BE2C (cell line): ENCODE measurements around the gene TBC1D16. TPM values are rescaled to one million over a fixed set of nuclear protein-coding genes. Genes with fewer than 3 reads are reported as not detected.

Experiments used
- DNase-seq: peaks from one replicate; pipeline ENCODE4 v3.0.0-alpha.2; 2020
- H3K27me3 ChIP-seq: fragments of 250-450 bp; sonication (Bioruptor Pico); 2 replicates; pipeline ENCODE4 v1.5.1; 2020; ENCODE audit warnings: mild to moderate bottlenecking
- H3K36me3 ChIP-seq: fragments of 250-450 bp; sonication (Bioruptor Pico); 2 replicates; pipeline ENCODE4 v1.5.1; 2020; ENCODE audit warnings: mild to moderate bottlenecking
- H3K4me1 ChIP-seq: fragments of 250-450 bp; sonication (Bioruptor Pico); 2 replicates; pipeline ENCODE4 v1.5.1; 2020
- H3K4me3 ChIP-seq: 2 replicates; pipeline ENCODE4 v1.5.1; 2011; ENCODE audit warnings: low read depth, low read length
- H3K9me3 ChIP-seq: fragments of 250-450 bp; sonication (Bioruptor Pico); 2 replicates; pipeline ENCODE4 v1.5.1; 2020
- CTCF ChIP-seq: IDR thresholded peaks from 2 replicates; pipeline ENCODE4 v1.5.1; 2012; ENCODE audit warnings: mild to moderate bottlenecking, low read depth, low read length
- polyA plus RNA-seq: library from polyadenylated mRNA; unstranded; fragments of >200 nt; gene quantifications from one replicate; pipeline ENCODE4 v1.2.1, GENCODE V29; 2012; ENCODE audit warnings: low read depth, missing spikeins; ENCODE audit not compliant: insufficient read length, insufficient read depth

The TBC1D16 gene
- 6.8 TPM for polyA plus RNA-seq

- H3K9me3 ChIP-seq, result no peaks in the 10 kb centered on the region
- H3K27me3 ChIP-seq, result no peaks in the 10 kb centered on the region
These were observed at the start of gene TBC1D16 for GRCh38 chr17:80035687-80035936. TBC1D16 (minus strand) TSS chr17:80035872; CDS start chr17:80013547, 22,325 bp downstream.

GRCh38 chr17:80084773-80085172 lies 49.1 kb upstream of the TBC1D16 start:
- H3K9me3 ChIP-seq, result no peaks in the 10 kb centered on the region
- peaks cover 3% of the 10 kb centered on the region; the same call in 1 of the 2 replicates for H3K4me1 ChIP-seq
- H3K36me3 ChIP-seq, result no peaks in the 10 kb centered on the region
- no peak overlapping the region for H3K4me3 ChIP-seq
- no peak for DNase-seq
- no peaks in the 10 kb centered on the region for H3K27me3 ChIP-seq
- no peak for TF ChIP-seq CTCF

More at GRCh38 chr17:80035687-80035936, at the start of gene TBC1D16:
- no peaks in the 10 kb centered on the region for H3K4me1 ChIP-seq
- DNase-seq, result no peak
- no peaks in the 10 kb centered on the region for H3K36me3 ChIP-seq
- peak within 1 kb of the TSS; percentile 84 for H3K4me3 ChIP-seq
- TF ChIP-seq CTCF, result no peak

GRCh38 chr17:80083136-80083661 lies 47.5 kb upstream of the TBC1D16 start:
- no peak for DNase-seq
- no peak for TF ChIP-seq CTCF
- no peaks in the 10 kb centered on the region for H3K9me3 ChIP-seq
- peak overlapping the region; percentile 21; the same call in 1 of the 2 replicates for H3K4me3 ChIP-seq
- H3K36me3 ChIP-seq, result no peaks in the 10 kb centered on the region
- H3K27me3 ChIP-seq, result no peaks in the 10 kb centered on the region
- H3K4me1 ChIP-seq, result peaks cover 3% of the 10 kb centered on the region; the same call in 1 of the 2 replicates

- Histone ChIP-seq H3K36me3 (no peaks in the 10 kb centered on the region), H3K27me3 (no peaks in the 10 kb centered on the region), H3K4me1 (peaks cover 3% of the 10 kb centered on the region; the same call in 1 of the 2 replicates), H3K9me3 (no peaks in the 10 kb centered on the region), H3K4me3 (peak overlapping the region; percentile 21; the same call in 1 of the 2 replicates)
- DNase-seq, result peak; percentile 82
- peak; percentile 81 for TF ChIP-seq CTCF
These were observed 46.9 kb upstream of the TBC1D16 start for GRCh38 chr17:80082403-80083135.

- Histone ChIP-seq H3K4me3 (no peak overlapping the region), H3K9me3 (no peaks in the 10 kb centered on the region), H3K27me3 (no peaks in the 10 kb centered on the region), H3K4me1 (peaks cover 3% of the 10 kb centered on the region; the same call in 1 of the 2 replicates), H3K36me3 (no peaks in the 10 kb centered on the region)
- no peak for DNase-seq
- TF ChIP-seq CTCF, result no peak
These were observed 45.9 kb upstream of the TBC1D16 start for GRCh38 chr17:80081596-80081995.

- DNase-seq, result no peak
- no peak overlapping the region for H3K4me3 ChIP-seq
- TF ChIP-seq CTCF, result no peak
- H3K36me3 ChIP-seq, result no peaks in the 10 kb centered on the region
- H3K9me3 ChIP-seq, result no peaks in the 10 kb centered on the region
- peaks cover 3% of the 10 kb centered on the region; the same call in 1 of the 2 replicates for H3K4me1 ChIP-seq
- H3K27me3 ChIP-seq, result no peaks in the 10 kb centered on the region
These were observed 44.4 kb upstream of the TBC1D16 start for GRCh38 chr17:80080081-80080480.
